Activated CD4-positive, alpha-beta T cell treated with anti-CD3 and anti-CD28 coated beads for 4 hours (primary cell): Measurements from ENCODE around the gene CRK.
"Not testable (repeated sequence)": the region's sequence is repeated elsewhere in the genome, so short reads cannot be mapped to it uniquely, and the experiment has no call there.

ENCODE experiments used
- DNase-seq, 2 donors: peaks; one replicate each; pipeline ENCODE4 v3.0.0-alpha.2; 2020

CRK gene

DNA sequence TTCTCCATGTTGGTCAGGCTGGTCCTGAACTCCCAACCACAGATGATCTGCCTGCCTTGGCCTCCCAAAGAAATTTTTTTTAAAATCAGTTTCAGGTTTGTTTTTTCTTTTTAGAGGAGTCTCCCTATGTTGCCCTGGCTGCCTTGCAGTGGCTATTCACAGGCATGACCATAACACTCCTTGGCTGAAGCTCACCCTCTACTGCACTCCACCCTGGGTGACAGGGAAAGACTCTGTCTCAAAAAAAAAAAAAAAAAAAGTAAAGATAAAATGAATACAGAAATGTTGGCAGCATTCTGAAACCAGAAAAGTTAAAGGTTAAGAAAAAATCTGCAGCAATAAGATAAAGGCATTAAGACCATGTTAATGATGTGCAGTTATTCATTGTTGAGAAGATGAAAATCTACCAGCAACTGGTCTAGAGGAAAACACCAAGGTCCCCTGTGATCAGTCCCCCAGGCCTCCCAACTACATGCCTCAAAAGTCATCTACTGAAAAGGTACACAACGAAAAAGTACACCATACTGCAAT, 71.1 kb downstream of the CRK start:
- no peak for DNase-seq

GRCh38 chr17:1379930-1380313, 76.1 kb downstream of the CRK start:
- DNase-seq = no peak

- no peak for DNase-seq
Observed at GRCh38 chr17:1379208-1379929, 76.7 kb downstream of the CRK start.

- not testable (repeated sequence) for DNase-seq
Observed at GRCh38 chr17:1378476-1378860, 77.6 kb downstream of the CRK start.

DNA sequence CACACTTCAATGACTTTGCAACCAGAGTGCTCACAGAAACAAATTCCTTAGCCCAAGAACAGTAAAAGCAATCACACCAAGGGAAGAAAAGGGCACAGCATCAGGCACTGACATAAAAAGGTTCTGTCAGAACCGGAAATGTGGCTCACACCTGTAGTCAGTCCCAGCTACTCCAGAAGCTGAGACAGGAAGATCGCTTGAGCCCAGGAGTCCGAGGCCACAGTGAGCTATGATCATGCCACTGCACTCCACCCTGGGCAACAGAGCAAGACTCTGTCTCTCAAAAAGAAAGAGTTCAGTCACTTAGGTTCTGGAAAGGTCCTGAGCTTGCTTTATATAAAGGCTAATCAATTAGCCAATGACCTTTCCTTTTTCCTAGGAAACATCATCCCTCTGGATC, 78.7 kb downstream of the CRK start:
- DNase-seq = no peak

DNA sequence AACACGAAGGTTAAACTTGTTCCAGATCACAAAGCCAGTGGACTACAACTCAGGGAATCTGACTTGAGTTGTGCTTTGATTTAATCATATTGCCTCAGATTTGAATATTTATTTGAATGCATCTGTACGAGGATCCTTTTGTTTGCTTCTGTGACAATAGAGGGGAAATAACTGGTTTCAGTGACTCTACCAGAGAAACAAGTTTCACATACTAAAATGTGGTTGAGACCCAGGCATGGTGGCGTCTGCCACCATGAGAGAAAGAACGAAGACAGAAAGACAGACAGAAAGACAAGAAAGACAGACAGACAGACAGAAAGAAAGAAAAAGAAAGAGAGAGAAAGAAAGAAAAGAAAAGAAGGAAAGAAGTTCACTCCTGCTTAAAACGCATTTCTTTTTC, 80.0 kb downstream of the CRK start:
- DNase-seq = no peak

GRCh38 chr17:1375615-1376014, 80.4 kb downstream of the CRK start:
- no peak for DNase-seq

DNA sequence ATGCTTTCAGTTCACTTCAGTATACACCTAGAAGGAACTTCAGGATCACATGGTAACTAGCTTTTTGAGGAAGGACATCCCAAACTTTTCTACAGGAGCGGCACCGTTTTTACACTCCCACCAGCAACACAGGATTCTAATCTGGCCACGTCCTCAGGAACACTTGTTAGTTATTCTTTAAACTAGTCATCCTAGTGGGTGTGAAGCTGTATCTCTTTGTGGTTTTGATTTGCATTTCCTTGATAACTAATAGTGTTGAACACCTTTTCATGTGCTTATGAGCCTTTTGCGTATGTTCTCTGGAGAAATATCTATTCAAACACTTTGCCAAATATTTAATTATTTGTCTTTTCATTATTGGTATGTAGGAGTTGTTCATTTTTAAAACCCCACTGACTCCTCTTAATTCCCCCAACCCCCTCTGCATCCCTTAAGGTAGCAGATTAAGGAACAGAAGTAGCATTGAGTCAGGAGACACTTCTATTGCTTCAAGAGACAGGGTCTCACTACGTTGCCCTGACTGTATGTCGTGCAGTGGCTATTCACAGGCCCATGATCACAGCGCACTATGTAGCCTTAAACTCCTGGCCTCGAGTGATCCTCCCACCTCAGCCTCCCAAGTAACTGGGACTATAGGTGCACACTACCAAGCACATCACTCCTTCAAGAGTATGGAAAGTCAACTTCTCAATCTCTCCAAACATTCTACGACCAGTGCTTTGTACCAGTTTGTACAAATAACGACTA, 81.4 kb downstream of the CRK start:
- DNase-seq = no peak

DNA sequence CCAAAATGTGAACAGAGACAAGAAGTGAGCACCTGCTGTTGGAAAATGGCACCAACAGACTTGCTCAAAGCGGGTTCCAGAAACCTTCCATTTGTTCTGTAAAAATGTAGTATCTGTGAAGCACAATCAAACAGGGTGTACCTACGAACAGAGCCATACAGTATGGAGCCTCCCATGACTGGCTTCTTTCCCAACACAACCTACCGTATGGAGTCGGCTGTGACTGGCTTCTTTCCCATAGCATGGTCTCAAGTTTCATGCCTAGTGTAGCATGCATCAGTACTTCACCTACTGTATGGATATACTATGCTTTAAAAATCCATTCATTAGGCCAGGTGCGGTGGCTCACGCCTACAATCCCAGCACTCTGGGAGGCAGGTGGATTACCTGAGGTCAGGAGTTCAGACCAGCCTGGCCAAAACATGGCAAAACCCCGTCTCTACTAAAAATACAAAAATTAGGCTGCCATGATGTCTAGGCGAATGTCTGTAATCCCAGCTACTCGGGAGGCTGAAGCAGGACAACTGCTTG, 82.3 kb downstream of the CRK start:
- no peak for DNase-seq

GRCh38 chr17:1372618-1373017, 83.4 kb downstream of the CRK start:
- DNase-seq = no peak

DNA sequence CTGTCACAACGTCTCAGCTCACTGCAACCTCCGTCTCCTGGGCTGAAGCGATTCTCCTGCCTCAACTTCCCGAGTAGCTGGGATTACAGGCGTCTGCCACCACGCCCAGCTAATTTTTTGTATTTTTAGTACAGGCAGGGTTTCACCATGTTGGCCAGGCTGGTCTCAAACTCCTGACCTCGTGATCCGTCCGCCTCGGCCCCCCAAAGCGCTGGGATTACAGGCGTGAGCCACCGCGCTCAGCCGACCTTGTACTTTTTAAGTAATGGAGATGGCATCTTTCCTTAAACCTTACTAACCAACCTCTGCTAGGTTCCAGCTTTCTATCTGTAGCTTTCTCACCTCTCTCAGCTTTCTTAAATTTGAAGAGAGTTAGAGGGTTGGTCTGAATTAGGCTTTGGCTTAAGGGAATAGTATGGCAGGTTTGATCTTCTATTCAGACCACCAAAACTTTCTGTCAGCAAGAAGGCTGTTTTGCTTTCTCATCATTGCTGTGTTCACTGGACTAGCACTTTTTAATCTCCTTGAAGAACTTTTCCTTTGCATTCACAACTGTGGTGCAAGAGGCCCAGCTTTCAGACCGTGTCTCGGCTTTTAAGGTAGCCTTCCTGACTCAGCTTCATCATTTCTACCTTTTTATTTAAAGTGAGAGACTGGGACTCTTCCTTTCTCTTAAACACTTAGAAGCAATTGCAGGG, 84.0 kb downstream of the CRK start:
- DNase-seq = no peak
